ENCODE results near the gene HSPA12B. TPM values are rescaled to one million over a fixed set of nuclear protein-coding genes. Genes with fewer than 3 reads are reported as not detected.

HSPA12B gene
- total RNA-seq, 1 experiment from 2014 or later: 2.7 TPM

- Histone ChIP-seq H4K8ac (replicated peaks; ENCODE audit: insufficient read length, low read depth, low read length) (no peak overlapping the region), H3K9ac (ENCODE audit: extremely low read depth, insufficient read length, low read length) (no peak overlapping the region), H3K23me2 (ENCODE audit: insufficient read length, low read depth, low read length, poor library complexity, severe bottlenecking) (peaks cover 20% of the 10 kb centered on the region), H2BK12ac (ENCODE audit: insufficient read length, low read depth, low read length) (no peak overlapping the region), H2BK5ac (ENCODE audit: insufficient read length, low read length) (no peak overlapping the region), H2AK5ac (ENCODE audit: insufficient read length, low read length) (no peak overlapping the region), H2BK120ac (ENCODE audit: low read depth, low read length, poor library complexity, severe bottlenecking) (no peak overlapping the region), H3K27me3 (ENCODE audit: insufficient read depth, low read length) (no peaks in the 10 kb centered on the region), H4K91ac (ENCODE audit: insufficient read length, low read depth, low read length) (no peak overlapping the region), H3K14ac (ENCODE audit: insufficient read depth, low read length) (no peak overlapping the region; the same call in 1 of the 2 replicates), H3K4me2 (ENCODE audit: insufficient read depth, insufficient read length, low read length) (no peak overlapping the region), H3K27ac (ENCODE audit: insufficient read length, low read depth, low read length) (no peak overlapping the region), H2BK20ac (ENCODE audit: low read depth, low read length, poor library complexity, severe bottlenecking) (no peak overlapping the region), H4K20me1 (ENCODE audit: control insufficient read depth, insufficient read depth, insufficient read length) (no peaks in the 10 kb centered on the region), H3K79me2 (ENCODE audit: insufficient read depth, low read length) (no peaks in the 10 kb centered on the region), H3K23ac (ENCODE audit: insufficient read length, low read depth, low read length) (no peak overlapping the region), H4K5ac (ENCODE audit: insufficient read length, low read depth, low read length) (no peak overlapping the region), H3T11ph (ENCODE audit: low read length) (no peak overlapping the region), H3K4me1 (ENCODE audit: insufficient read depth, low read length) (no peaks in the 10 kb centered on the region), H2BK15ac (ENCODE audit: low read depth, low read length) (no peak overlapping the region), H3K9me3 (ENCODE audit: control insufficient read depth, low read depth, low read length) (no peaks in the 10 kb centered on the region), H3K4ac (ENCODE audit: low read depth, low read length) (no peak overlapping the region), H2AFZ (ENCODE audit: low read length) (no peak overlapping the region), H3K56ac (ENCODE audit: insufficient read length, low read depth, low read length) (no peak overlapping the region), H3K79me1 (ENCODE audit: insufficient read depth, low read depth, low read length, poor library complexity, severe bottlenecking) (peaks cover 3% of the 10 kb centered on the region), H3K18ac (ENCODE audit: insufficient read length, low read depth, low read length) (no peak overlapping the region)
- peaks cover 3 to 8% (median 7%) of the 10 kb centered on the region in 3 experiments; a peak in 5 of 7 replicates for H3K36me3 Mint-ChIP-seq (ENCODE audit: insufficient read depth in 1 of 3, low read depth in 3 of 3)
- no peaks in the 10 kb centered on the region; a peak in 1 of 5 replicates for H3K9me3 Mint-ChIP-seq
- H3K4me3 Mint-ChIP-seq: peak overlapping the region; percentile 91 to 97; a peak in 2 of 5 replicates
- no peak overlapping the region for H3K27ac Mint-ChIP-seq
- peaks cover 12% of the 10 kb centered on the region for H3K27me3 Mint-ChIP-seq (ENCODE audit: low read depth)
- H3K4me1 Mint-ChIP-seq: peaks cover 16 to 21% of the 10 kb centered on the region in 2 experiments
- no peak for DNase-seq
- TF ChIP-seq CTCF (conservative IDR thresholded peaks at IDR 0.05): no peak
- whole genome bisulfite sequencing (ENCODE audit: extremely low coverage, insufficient read length, low lambda C conversion rate): no CpG with 5 or more reads among the region's 3 CpGs
These were observed 32.8 kb downstream of the HSPA12B start for GRCh38 chr20:3765171-3765882.

Measured in H9 (cell line).